Bronchial epithelial cell (primary cell): Measurements from ENCODE around the gene CACNA1C. TPM values are rescaled to one million over a fixed set of nuclear protein-coding genes. Genes with fewer than 3 reads are reported as not detected.

ENCODE experiments used
- DNase-seq: peaks from one replicate; pipeline ENCODE4 v3.0.0-alpha.2; 2010; ENCODE audit warnings: low read depth
- FAIRE-seq: peaks from 2 replicates; lab custom pipeline; 2011; peaks lifted over from hg19 to GRCh38; lab: Jason Lieb, UNC
- H3K27me3 ChIP-seq: 2 replicates; pipeline ENCODE4 v1.5.1; 2011; ENCODE audit warnings: low read length; ENCODE audit not compliant: control insufficient read depth, insufficient read depth
- H3K36me3 ChIP-seq: 2 replicates; pipeline ENCODE4 v1.5.1; 2011; ENCODE audit warnings: low read length; ENCODE audit not compliant: control insufficient read depth, insufficient read depth
- H3K4me3 ChIP-seq: 2 replicates; pipeline ENCODE4 v1.5.1; 2011; ENCODE audit warnings: mild to moderate bottlenecking, low read depth, low read length, control low read depth
- CTCF ChIP-seq: IDR thresholded peaks from 2 replicates; pipeline ENCODE4 v1.5.1; 2011; ENCODE audit warnings: mild to moderate bottlenecking, moderate library complexity, low read length, control low read depth, inconsistent platforms; ENCODE audit not compliant: insufficient read depth, severe bottlenecking
- total RNA-seq: library from RNA; depleted of rRNA; stranded (reverse); fragments of >200 nt; gene quantifications from 2 replicates; pipeline ENCODE4 v1.2.1, GENCODE V29; 2014

The CACNA1C gene
- total RNA-seq, 1 donor from 2014 or later: not detected

GRCh38 chr12:2341871-2342270, 289.1 kb downstream of the CACNA1C start:
- Histone ChIP-seq H3K27me3 (no peaks in the 10 kb centered on the region), H3K4me3 (no peak overlapping the region), H3K36me3 (no peaks in the 10 kb centered on the region)
- FAIRE-seq: peak; percentile 13
- peak; percentile 44 for DNase-seq
- TF ChIP-seq CTCF: no peak

- no peak for TF ChIP-seq CTCF
- Histone ChIP-seq H3K27me3 (no peaks in the 10 kb centered on the region), H3K4me3 (no peak overlapping the region), H3K36me3 (no peaks in the 10 kb centered on the region)
- FAIRE-seq (no peak), DNase-seq (no peak)
Measured at GRCh38 chr12:2343681-2344080, 290.9 kb downstream of the CACNA1C start.

GRCh38 chr12:2344476-2344875, 291.7 kb downstream of the CACNA1C start:
- DNase-seq (no peak), FAIRE-seq (no peak)
- Histone ChIP-seq H3K4me3 (no peak overlapping the region), H3K27me3 (no peaks in the 10 kb centered on the region), H3K36me3 (no peaks in the 10 kb centered on the region)
- no peak for TF ChIP-seq CTCF

- Histone ChIP-seq H3K4me3 (no peak overlapping the region), H3K36me3 (no peaks in the 10 kb centered on the region), H3K27me3 (no peaks in the 10 kb centered on the region)
- DNase-seq (no peak), FAIRE-seq (no peak)
- no peak for TF ChIP-seq CTCF
Measured at GRCh38 chr12:2344885-2345284, 292.1 kb downstream of the CACNA1C start.

GRCh38 chr12:2345902-2346301, 293.1 kb downstream of the CACNA1C start:
- Histone ChIP-seq H3K4me3 (no peak overlapping the region), H3K36me3 (no peaks in the 10 kb centered on the region), H3K27me3 (no peaks in the 10 kb centered on the region)
- no peak for DNase-seq
- no peak for FAIRE-seq
- no peak for TF ChIP-seq CTCF

GRCh38 chr12:2346416-2346815, 293.6 kb downstream of the CACNA1C start:
- TF ChIP-seq CTCF: no peak
- Histone ChIP-seq H3K4me3 (no peak overlapping the region), H3K27me3 (no peaks in the 10 kb centered on the region), H3K36me3 (no peaks in the 10 kb centered on the region)
- FAIRE-seq (no peak), DNase-seq (no peak)
